SK-N-SH (cell line): ENCODE data around the gene NR2F1. TPM values are rescaled to one million over a fixed set of nuclear protein-coding genes. Genes with fewer than 3 reads are reported as not detected.

Experiments
- CTCF ChIA-PET: fragments of 300-600, 350-600 bp; formaldehyde crosslinking; extraction: SDS; loops from one replicate; lab custom pipeline; 2021; lab: Yijun Ruan, JAX
- POLR2A ChIA-PET: fragments of 350-600 bp; sonication (Branson Sonifier 250); formaldehyde crosslinking; extraction: SDS; loops from one replicate; lab custom pipeline; 2020; ENCODE audit warnings: antibody characterized with exemption, inconsistent platforms; lab: Yijun Ruan, JAX
- DNase-seq: peaks from one replicate; pipeline ENCODE4 v3.0.0; 2012
- H2AFZ ChIP-seq: fragments of 200-600 bp; sonication (generic); 2 replicates; pipeline ENCODE4 v1.8.1; 2016; ENCODE audit warnings: antibody characterized with exemption, mild to moderate bottlenecking, low read depth
- H3F3A ChIP-seq: fragments of 200-600 bp; sonication (generic); replicated peaks from 2 replicates; pipeline ENCODE3; 2016; ENCODE audit warnings: antibody characterized with exemption, mild to moderate bottlenecking; ENCODE audit not compliant: insufficient read depth
- H3K27ac ChIP-seq, 2 experiments: fragments of 200-500 bp in 1 of 2; fragments of 200-600 bp in 1 of 2; sonication (Bioruptor generic) in 1 of 2; sonication (generic), shearing (Covaris generic) in 1 of 2; 2 replicates each; pipeline versions ENCODE4 v1.5.1 to v1.6.1; 2014 to 2016; ENCODE audit warnings: low read depth in 2 of 2, inconsistent platforms in 1 of 2, low read length in 1 of 2, mild to moderate bottlenecking in 1 of 2, mixed read lengths in 1 of 2
- H3K27me3 ChIP-seq: fragments of 200-600 bp; sonication (generic), shearing (Covaris generic); 2 replicates; pipeline ENCODE4 v1.6.1; 2016; ENCODE audit warnings: mixed run types; ENCODE audit not compliant: insufficient read depth
- H3K36me3 ChIP-seq, 2 experiments: fragments of 200-500 bp in 1 of 2; fragments of 200-600 bp in 1 of 2; sonication (Bioruptor generic) in 1 of 2; sonication (generic) in 1 of 2; replicated peaks in 1 of 2; 2 replicates each; pipeline versions ENCODE3 to v1.5.1; 2014 to 2016; ENCODE audit warnings: low read length in 1 of 2, mild to moderate bottlenecking in 1 of 2; ENCODE audit not compliant: insufficient read depth in 2 of 2, control insufficient read depth in 1 of 2
- H3K4me1 ChIP-seq, 2 experiments: fragments of 200-500 bp in 1 of 2; fragments of 200-600 bp in 1 of 2; sonication (Bioruptor generic) in 1 of 2; sonication (generic), shearing (Covaris generic) in 1 of 2; 2 replicates each; pipeline versions ENCODE4 v1.5.1 to v1.6.1; 2014 to 2016; ENCODE audit warnings: low read depth in 1 of 2, low read length in 1 of 2, mixed run types in 1 of 2; ENCODE audit not compliant: insufficient read depth in 2 of 2, control insufficient read depth in 1 of 2
- H3K4me2 ChIP-seq: fragments of 200-600 bp; sonication (generic), shearing (Covaris generic); 2 replicates; pipeline ENCODE4 v1.6.1; 2017; ENCODE audit warnings: mixed run types
- H3K4me3 ChIP-seq, 2 experiments: fragments of 200-500 bp in 1 of 2; fragments of 200-600 bp in 1 of 2; sonication (Bioruptor generic) in 1 of 2; sonication (generic), shearing (Covaris generic) in 1 of 2; 2 replicates each; pipeline versions ENCODE4 v1.5.1 to v1.8.1; 2014 to 2016; ENCODE audit warnings: low read depth in 2 of 2, inconsistent platforms in 1 of 2, low read length in 1 of 2, mild to moderate bottlenecking in 1 of 2, mixed read lengths in 1 of 2, moderate library complexity in 1 of 2
- H3K79me2 ChIP-seq: fragments of 200-600 bp; sonication (generic); 2 replicates; pipeline ENCODE4 v1.8.1; 2017; ENCODE audit warnings: mild to moderate bottlenecking; ENCODE audit not compliant: insufficient read depth
- H3K9ac ChIP-seq: fragments of 200-600 bp; sonication (generic); 2 replicates; pipeline ENCODE4 v1.6.1; 2017; ENCODE audit warnings: mixed run types
- H3K9me2 ChIP-seq: fragments of 200-600 bp; sonication (generic); 2 replicates; pipeline ENCODE4 v1.6.1; 2017; ENCODE audit warnings: mixed run types
- H3K9me3 ChIP-seq: fragments of 200-600 bp; sonication (generic); 2 replicates; pipeline ENCODE4 v1.6.1; 2017; ENCODE audit warnings: mixed run types, mild to moderate bottlenecking, moderate library complexity
- H4K20me1 ChIP-seq: fragments of 200-600 bp; sonication (generic); 2 replicates; pipeline ENCODE4 v1.6.1; 2017; ENCODE audit warnings: mild to moderate bottlenecking, mixed run types; ENCODE audit not compliant: insufficient read depth
- CHD2 ChIP-seq: fragments of 150-350 bp; IDR thresholded peaks from 2 replicates; pipeline ENCODE4 v1.6.1; 2018; ENCODE audit warnings: low read length; ENCODE audit not compliant: partially characterized antibody
- CTCF ChIP-seq: fragments of 200-600 bp; sonication (generic); IDR thresholded peaks from 2 replicates; pipeline ENCODE4 v1.6.1; 2017; ENCODE audit warnings: antibody characterized with exemption, mild to moderate bottlenecking, moderate library complexity
- ELF1 ChIP-seq: IDR thresholded peaks from 2 replicates; pipeline ENCODE4 v1.4.0; 2012
- JUND ChIP-seq: IDR thresholded peaks from 2 replicates; pipeline ENCODE4 v1.4.0; 2012
- NRF1 ChIP-seq: IDR thresholded peaks from 2 replicates; pipeline ENCODE4 v1.6.1; 2012; ENCODE audit warnings: low read depth, mild to moderate bottlenecking, low read length
- RAD21 ChIP-seq: IDR thresholded peaks from 2 replicates; pipeline ENCODE4 v1.6.1; 2012; ENCODE audit warnings: mild to moderate bottlenecking, low read length
- RFX5 ChIP-seq: IDR thresholded peaks from 2 replicates; pipeline ENCODE4 v1.6.1; 2012; ENCODE audit warnings: mild to moderate bottlenecking, improper control_type of control experiment, low read length
- SMC3 ChIP-seq: IDR thresholded peaks from 2 replicates; pipeline ENCODE4 v1.6.1; 2012; ENCODE audit warnings: low read depth, low read length, improper control_type of control experiment
- TAF1 ChIP-seq: IDR thresholded peaks from 2 replicates; pipeline ENCODE4 v1.6.1; 2012; ENCODE audit warnings: low read depth, mild to moderate bottlenecking, low read length, moderate library complexity, borderline replicate concordance
- TEAD4 ChIP-seq: IDR thresholded peaks from 2 replicates; pipeline ENCODE4 v1.4.0; 2012; ENCODE audit warnings: mild to moderate bottlenecking, borderline replicate concordance; ENCODE audit not compliant: insufficient read depth
- WGBS: methylation state at CpG from one replicate; pipeline ENCODE4 v1.1.6; 2017; ENCODE audit warnings: low lambda C conversion rate; 5-methylcytosine and 5-hydroxymethylcytosine counted together
- polyA plus RNA-seq, 3 experiments: library from polyadenylated mRNA; depleted of rRNA; stranded (reverse); fragments of >200 nt; gene quantifications; 2 replicates each; pipeline ENCODE4 v1.2.3, GENCODE V29; 2012
- TF ChIP-seq, protein P1 (sequence below): fragments of 150-350 bp; IDR thresholded peaks from 2 replicates; pipeline ENCODE4 v1.6.1; 2016; ENCODE audit warnings: mild to moderate bottlenecking, low read depth, low read length
- TF ChIP-seq, protein P2 (sequence below): IDR thresholded peaks from 2 replicates; pipeline ENCODE4 v1.6.1; 2012; ENCODE audit warnings: mild to moderate bottlenecking, low read depth, low read length, moderate library complexity
- TF ChIP-seq, protein P3 (sequence below): IDR thresholded peaks from 2 replicates; pipeline ENCODE4; 2012

Gene NR2F1
- polyA plus RNA-seq, 1 of the 3 experiments (the other 2 are of a cell fraction): 47.1 TPM

GRCh38 chr5:93606382-93606752 lies 23.3 kb downstream of the NR2F1 start:
- Histone ChIP-seq H3K27me3 (peaks cover 6% of the 10 kb centered on the region), H2AFZ (0 out of 2 replicates have a peak overlapping the region, but pooled peaks have one; percentile 20), H3K9me2 (no peaks in the 10 kb centered on the region), H3K4me3 (no peak overlapping the region), H3K9ac (no peak overlapping the region), H3K79me2 (no peaks in the 10 kb centered on the region), H3K4me2 (no peak overlapping the region), H4K20me1 (no peaks in the 10 kb centered on the region), H3F3A (peaks cover 17% of the 10 kb centered on the region), H3K9me3 (no peaks in the 10 kb centered on the region), H3K36me3 (no peaks in the 10 kb centered on the region), H3K27ac (no peak overlapping the region), H3K4me1 (peaks cover 0 to 21% of the 10 kb centered on the region in 2 experiments; a peak in 2 of 4 replicates)
- TF ChIP-seq, protein P1, sequence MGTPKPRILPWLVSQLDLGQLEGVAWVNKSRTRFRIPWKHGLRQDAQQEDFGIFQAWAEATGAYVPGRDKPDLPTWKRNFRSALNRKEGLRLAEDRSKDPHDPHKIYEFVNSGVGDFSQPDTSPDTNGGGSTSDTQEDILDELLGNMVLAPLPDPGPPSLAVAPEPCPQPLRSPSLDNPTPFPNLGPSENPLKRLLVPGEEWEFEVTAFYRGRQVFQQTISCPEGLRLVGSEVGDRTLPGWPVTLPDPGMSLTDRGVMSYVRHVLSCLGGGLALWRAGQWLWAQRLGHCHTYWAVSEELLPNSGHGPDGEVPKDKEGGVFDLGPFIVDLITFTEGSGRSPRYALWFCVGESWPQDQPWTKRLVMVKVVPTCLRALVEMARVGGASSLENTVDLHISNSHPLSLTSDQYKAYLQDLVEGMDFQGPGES: no peak
- no peak for TF ChIP-seq RAD21
- ChIA-PET CTCF (interaction anchor here (1.0 to 3.4 kb wide), 9 partner anchors 13 to 1288 kb away, joined by 3 to 43 read pairs (median 11); partner anchors contain the start of genes KIAA0825 and SLF1), POLR2A (no interaction called here)
- DNase-seq: no peak

- H3K36me3 ChIP-seq: no peaks in the 10 kb centered on the region
- H3K4me2 ChIP-seq: peak overlapping the region; percentile 77
- H3F3A ChIP-seq: peaks cover 17% of the 10 kb centered on the region
- POLR2A ChIA-PET: interaction anchor here (1.0 kb wide), 1 partner anchor 287 kb away, joined by 4 read pairs; no protein-coding TSS in a partner anchor
- DNase-seq: peak; percentile 64
- H3K4me3 ChIP-seq: peak overlapping the region in 1 of 2 experiments; percentile 26; a peak in 2 of 4 replicates
- H3K9me3 ChIP-seq: no peaks in the 10 kb centered on the region
- CTCF ChIA-PET: interaction anchor here (0.6 to 3.4 kb wide), 39 partner anchors 8 to 1287 kb away, joined by 3 to 43 read pairs (median 4); partner anchors contain the start of genes KIAA0825, NR2F1-AS1 and SLF1
- 35% methylated on average over 19 of the region's 19 CpGs for WGBS
- TF ChIP-seq, protein P2, sequence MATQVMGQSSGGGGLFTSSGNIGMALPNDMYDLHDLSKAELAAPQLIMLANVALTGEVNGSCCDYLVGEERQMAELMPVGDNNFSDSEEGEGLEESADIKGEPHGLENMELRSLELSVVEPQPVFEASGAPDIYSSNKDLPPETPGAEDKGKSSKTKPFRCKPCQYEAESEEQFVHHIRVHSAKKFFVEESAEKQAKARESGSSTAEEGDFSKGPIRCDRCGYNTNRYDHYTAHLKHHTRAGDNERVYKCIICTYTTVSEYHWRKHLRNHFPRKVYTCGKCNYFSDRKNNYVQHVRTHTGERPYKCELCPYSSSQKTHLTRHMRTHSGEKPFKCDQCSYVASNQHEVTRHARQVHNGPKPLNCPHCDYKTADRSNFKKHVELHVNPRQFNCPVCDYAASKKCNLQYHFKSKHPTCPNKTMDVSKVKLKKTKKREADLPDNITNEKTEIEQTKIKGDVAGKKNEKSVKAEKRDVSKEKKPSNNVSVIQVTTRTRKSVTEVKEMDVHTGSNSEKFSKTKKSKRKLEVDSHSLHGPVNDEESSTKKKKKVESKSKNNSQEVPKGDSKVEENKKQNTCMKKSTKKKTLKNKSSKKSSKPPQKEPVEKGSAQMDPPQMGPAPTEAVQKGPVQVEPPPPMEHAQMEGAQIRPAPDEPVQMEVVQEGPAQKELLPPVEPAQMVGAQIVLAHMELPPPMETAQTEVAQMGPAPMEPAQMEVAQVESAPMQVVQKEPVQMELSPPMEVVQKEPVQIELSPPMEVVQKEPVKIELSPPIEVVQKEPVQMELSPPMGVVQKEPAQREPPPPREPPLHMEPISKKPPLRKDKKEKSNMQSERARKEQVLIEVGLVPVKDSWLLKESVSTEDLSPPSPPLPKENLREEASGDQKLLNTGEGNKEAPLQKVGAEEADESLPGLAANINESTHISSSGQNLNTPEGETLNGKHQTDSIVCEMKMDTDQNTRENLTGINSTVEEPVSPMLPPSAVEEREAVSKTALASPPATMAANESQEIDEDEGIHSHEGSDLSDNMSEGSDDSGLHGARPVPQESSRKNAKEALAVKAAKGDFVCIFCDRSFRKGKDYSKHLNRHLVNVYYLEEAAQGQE: peak; percentile 43
- TF ChIP-seq TAF1: no peak
- TF ChIP-seq NRF1: no peak
- peak; percentile 16 for TF ChIP-seq CHD2
- TF ChIP-seq ELF1: no peak
- TF ChIP-seq RFX5: no peak
- peak; percentile 78 for TF ChIP-seq SMC3
- TF ChIP-seq JUND: 0 out of 2 replicates have a peak, but pooled peaks have one; percentile 16
- TF ChIP-seq CTCF: peak; percentile 71
- TF ChIP-seq RAD21: peak; percentile 85
- TF ChIP-seq, protein P3, sequence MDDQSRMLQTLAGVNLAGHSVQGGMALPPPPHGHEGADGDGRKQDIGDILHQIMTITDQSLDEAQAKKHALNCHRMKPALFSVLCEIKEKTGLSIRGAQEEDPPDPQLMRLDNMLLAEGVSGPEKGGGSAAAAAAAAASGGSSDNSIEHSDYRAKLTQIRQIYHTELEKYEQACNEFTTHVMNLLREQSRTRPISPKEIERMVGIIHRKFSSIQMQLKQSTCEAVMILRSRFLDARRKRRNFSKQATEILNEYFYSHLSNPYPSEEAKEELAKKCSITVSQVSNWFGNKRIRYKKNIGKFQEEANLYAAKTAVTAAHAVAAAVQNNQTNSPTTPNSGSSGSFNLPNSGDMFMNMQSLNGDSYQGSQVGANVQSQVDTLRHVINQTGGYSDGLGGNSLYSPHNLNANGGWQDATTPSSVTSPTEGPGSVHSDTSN: peak; percentile 59
- no peak for TF ChIP-seq TEAD4
- H3K9me2 ChIP-seq: no peaks in the 10 kb centered on the region
- H3K27ac ChIP-seq: peak overlapping the region in 1 of 2 experiments; percentile 48; a peak in 2 of 4 replicates
- peaks cover 0 to 14% of the 10 kb centered on the region in 2 experiments; a peak in 3 of 4 replicates for H3K4me1 ChIP-seq
- no peaks in the 10 kb centered on the region for H3K79me2 ChIP-seq
- H3K9ac ChIP-seq: no peak overlapping the region; the same call in 1 of the 2 replicates
- H4K20me1 ChIP-seq: no peaks in the 10 kb centered on the region
- H2AFZ ChIP-seq: no peak overlapping the region
- H3K27me3 ChIP-seq: peaks cover 6% of the 10 kb centered on the region
Measured at GRCh38 chr5:93607367-93608258, 24.6 kb downstream of the NR2F1 start.
